ENCODE results near the gene KCNIP3. TPM values are rescaled to one million over a fixed set of nuclear protein-coding genes. Genes with fewer than 3 reads are reported as not detected.

The KCNIP3 gene
- total RNA-seq, 3 donors from 2014 or later (not counting 1 experiment from before 2014, with no cell fraction given), result 0.52 to 1.4 TPM; not detected in 1

GRCh38 chr2:95382192-95382591 lies 85.0 kb downstream of the KCNIP3 start:
- H3K4me1 ChIP-seq (ENCODE audit: control insufficient read depth, insufficient read depth, low read length), result no peaks in the 10 kb centered on the region
- H3K9me3 ChIP-seq (ENCODE audit: control insufficient read depth, insufficient read depth, low read length), result no peaks in the 10 kb centered on the region
- ATAC-seq, result no peak
- H3K9me3 Mint-ChIP-seq, result no peaks in the 10 kb centered on the region
- WGBS (ENCODE audit: insufficient coverage), result 91% methylated on average over 19 of the region's 20 CpGs
- intact Hi-C loops (cut with micrococcal nuclease), result no loop called here
- H3K27ac Mint-ChIP-seq, result no peak overlapping the region
- peaks cover 5 to 7% of the 10 kb centered on the region in 2 donors for H3K27me3 Mint-ChIP-seq (ENCODE audit: low read depth in 2 of 2)
- DNase-seq, result no peak
- H3K4me1 Mint-ChIP-seq, result no peaks in the 10 kb centered on the region
- no peak overlapping the region for H3K4me3 ChIP-seq (ENCODE audit: low read length)
- no peaks in the 10 kb centered on the region for H3K36me3 Mint-ChIP-seq
- H3K27ac ChIP-seq (ENCODE audit: low read length), result no peak overlapping the region
- H3K36me3 ChIP-seq (ENCODE audit: control insufficient read depth, insufficient read depth, low read length), result no peaks in the 10 kb centered on the region
- no peak for TF ChIP-seq CTCF (IDR thresholded peaks at IDR 0.05)
- no peaks in the 10 kb centered on the region for H3K27me3 ChIP-seq (ENCODE audit: control insufficient read depth, insufficient read depth, low read length)
- no peak overlapping the region for H3K4me3 Mint-ChIP-seq

- Histone ChIP-seq H3K36me3 (ENCODE audit: control insufficient read depth, insufficient read depth, low read length) (no peaks in the 10 kb centered on the region), H3K27me3 (ENCODE audit: control insufficient read depth, insufficient read depth, low read length) (no peaks in the 10 kb centered on the region), H3K4me3 (ENCODE audit: low read length) (no peak overlapping the region), H3K9me3 (ENCODE audit: control insufficient read depth, insufficient read depth, low read length) (no peaks in the 10 kb centered on the region), H3K27ac (ENCODE audit: low read length) (no peak overlapping the region), H3K4me1 (ENCODE audit: control insufficient read depth, insufficient read depth, low read length) (no peaks in the 10 kb centered on the region)
- TF ChIP-seq CTCF (IDR thresholded peaks at IDR 0.05), result no peak
- no peaks in the 10 kb centered on the region for H3K9me3 Mint-ChIP-seq
- H3K4me1 Mint-ChIP-seq, result no peaks in the 10 kb centered on the region
- no peak for ATAC-seq
- no peak overlapping the region for H3K27ac Mint-ChIP-seq
- DNase-seq, result no peak
- WGBS (ENCODE audit: insufficient coverage), result 84% methylated on average over 12 of the region's 14 CpGs
- no peaks in the 10 kb centered on the region for H3K36me3 Mint-ChIP-seq
- intact Hi-C loops (cut with micrococcal nuclease), result no loop called here
- H3K4me3 Mint-ChIP-seq, result no peak overlapping the region
- peaks cover 5 to 7% of the 10 kb centered on the region in 2 donors for H3K27me3 Mint-ChIP-seq (ENCODE audit: low read depth in 2 of 2)
Observed at GRCh38 chr2:95382686-95383634, 85.8 kb downstream of the KCNIP3 start.

GRCh38 chr2:95383635-95384027 lies 86.5 kb downstream of the KCNIP3 start:
- no peak overlapping the region for H3K4me3 ChIP-seq (ENCODE audit: low read length)
- no peaks in the 10 kb centered on the region for H3K4me1 ChIP-seq (ENCODE audit: control insufficient read depth, insufficient read depth, low read length)
- H3K9me3 ChIP-seq (ENCODE audit: control insufficient read depth, insufficient read depth, low read length), result no peaks in the 10 kb centered on the region
- Mint-ChIP-seq H3K4me3 (no peak overlapping the region), H3K36me3 (no peaks in the 10 kb centered on the region), H3K27ac (no peak overlapping the region), H3K4me1 (no peaks in the 10 kb centered on the region), H3K9me3 (no peaks in the 10 kb centered on the region), H3K27me3 (ENCODE audit: low read depth in 2 of 2) (peaks cover 5 to 7% of the 10 kb centered on the region in 2 donors)
- DNase-seq (no peak), ATAC-seq (no peak)
- TF ChIP-seq CTCF (IDR thresholded peaks at IDR 0.05), result no peak
- no peaks in the 10 kb centered on the region for H3K27me3 ChIP-seq (ENCODE audit: control insufficient read depth, insufficient read depth, low read length)
- no peaks in the 10 kb centered on the region for H3K36me3 ChIP-seq (ENCODE audit: control insufficient read depth, insufficient read depth, low read length)
- intact Hi-C loops (cut with micrococcal nuclease), result no loop called here
- no peak overlapping the region for H3K27ac ChIP-seq (ENCODE audit: low read length)
- 93% methylated on average over 9 of the region's 9 CpGs for WGBS (ENCODE audit: insufficient coverage)

All from natural killer cell (primary cell).